ENCODE measurements around the gene PRICKLE4.

The PRICKLE4 gene

DNA sequence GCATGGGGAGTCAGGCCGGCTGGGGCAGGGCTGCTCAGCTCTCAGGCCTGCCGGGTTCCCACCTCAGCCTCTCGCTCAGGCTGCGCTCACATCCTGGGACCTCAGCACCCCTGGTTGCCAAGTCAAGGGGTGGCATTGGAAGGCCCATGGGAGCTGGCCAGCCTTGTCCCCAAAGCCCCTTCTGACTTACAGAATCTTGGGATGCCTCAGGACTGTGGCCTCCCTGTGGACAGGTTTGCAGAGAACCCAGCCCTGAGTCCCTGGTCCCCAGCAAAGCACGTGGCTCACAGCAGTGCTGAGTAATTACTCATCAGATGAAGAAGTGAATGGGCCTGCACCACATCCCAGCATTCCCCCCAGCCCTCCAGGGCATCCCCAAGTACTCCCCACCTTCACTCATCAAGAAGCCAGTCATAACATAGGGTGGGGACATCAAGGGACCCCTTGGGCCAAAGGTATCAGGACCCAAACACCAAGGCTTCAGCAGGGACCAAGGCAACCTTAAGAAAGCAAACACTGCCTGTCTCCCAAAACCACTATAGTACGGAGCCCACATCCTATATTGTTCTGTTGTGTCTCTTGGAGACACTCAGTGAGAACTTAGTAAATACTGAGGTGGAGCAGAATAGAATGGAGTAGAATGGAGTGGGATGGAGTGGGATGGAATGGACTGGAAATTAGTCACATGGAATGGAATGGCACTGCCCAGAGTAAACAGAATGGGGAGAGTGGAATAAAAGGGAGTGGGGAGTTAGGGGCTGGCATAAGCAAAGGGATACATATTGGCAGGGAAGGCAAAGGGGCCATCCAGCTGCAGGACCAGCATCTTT is 37.0 kb upstream of the PRICKLE4 start:
- TF ChIP-seq, protein P1, sequence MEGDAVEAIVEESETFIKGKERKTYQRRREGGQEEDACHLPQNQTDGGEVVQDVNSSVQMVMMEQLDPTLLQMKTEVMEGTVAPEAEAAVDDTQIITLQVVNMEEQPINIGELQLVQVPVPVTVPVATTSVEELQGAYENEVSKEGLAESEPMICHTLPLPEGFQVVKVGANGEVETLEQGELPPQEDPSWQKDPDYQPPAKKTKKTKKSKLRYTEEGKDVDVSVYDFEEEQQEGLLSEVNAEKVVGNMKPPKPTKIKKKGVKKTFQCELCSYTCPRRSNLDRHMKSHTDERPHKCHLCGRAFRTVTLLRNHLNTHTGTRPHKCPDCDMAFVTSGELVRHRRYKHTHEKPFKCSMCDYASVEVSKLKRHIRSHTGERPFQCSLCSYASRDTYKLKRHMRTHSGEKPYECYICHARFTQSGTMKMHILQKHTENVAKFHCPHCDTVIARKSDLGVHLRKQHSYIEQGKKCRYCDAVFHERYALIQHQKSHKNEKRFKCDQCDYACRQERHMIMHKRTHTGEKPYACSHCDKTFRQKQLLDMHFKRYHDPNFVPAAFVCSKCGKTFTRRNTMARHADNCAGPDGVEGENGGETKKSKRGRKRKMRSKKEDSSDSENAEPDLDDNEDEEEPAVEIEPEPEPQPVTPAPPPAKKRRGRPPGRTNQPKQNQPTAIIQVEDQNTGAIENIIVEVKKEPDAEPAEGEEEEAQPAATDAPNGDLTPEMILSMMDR (IDR thresholded peaks at IDR 0.05): no peak
- H3K4me3 ChIP-seq (ENCODE audit: low read depth in 1 of 2, low read length in 1 of 2): no peak overlapping the region
- H3K27ac ChIP-seq: no peak overlapping the region
- no peaks in the 10 kb centered on the region for H3K27me3 ChIP-seq
- no peaks in the 10 kb centered on the region for H3K4me1 ChIP-seq (ENCODE audit: control insufficient read depth in 1 of 2, insufficient read depth in 1 of 2, low read depth in 1 of 2, low read length in 1 of 2)
- no peaks in the 10 kb centered on the region for H3K36me3 ChIP-seq
- H3K9me3 ChIP-seq: no peaks in the 10 kb centered on the region

DNA sequence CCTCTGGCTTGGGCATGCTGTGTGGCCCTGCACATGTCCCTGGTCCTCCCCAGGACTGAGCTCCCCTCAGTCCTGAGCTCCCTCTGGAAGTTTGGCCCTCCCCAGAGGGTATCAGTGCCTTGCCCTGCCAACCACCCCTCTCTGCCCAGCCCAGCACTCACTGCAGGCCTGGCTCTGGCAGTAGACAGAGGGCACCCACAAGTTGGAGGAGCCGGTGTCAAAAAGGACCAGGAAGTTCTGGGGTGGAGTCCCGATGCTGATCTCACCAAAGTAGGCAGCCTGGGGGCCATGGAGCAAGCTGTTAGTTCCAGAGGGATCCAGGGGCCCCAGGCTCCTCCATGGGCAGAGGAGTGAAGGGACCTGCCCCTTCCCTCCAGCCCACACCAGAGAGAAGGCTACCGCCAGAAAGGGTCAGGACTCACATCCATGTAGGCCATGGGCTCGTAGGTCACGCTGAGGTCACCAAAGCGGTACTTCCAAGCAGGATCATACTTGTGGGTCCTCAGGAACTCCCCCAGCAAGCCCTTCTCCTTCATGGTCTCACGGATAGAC is 36.3 kb upstream of the PRICKLE4 start:
- Histone ChIP-seq H3K4me1 (ENCODE audit: control insufficient read depth in 1 of 2, insufficient read depth in 1 of 2, low read depth in 1 of 2, low read length in 1 of 2) (no peaks in the 10 kb centered on the region), H3K27ac (no peak overlapping the region), H3K36me3 (no peaks in the 10 kb centered on the region), H3K4me3 (ENCODE audit: low read depth in 1 of 2, low read length in 1 of 2) (no peak overlapping the region), H3K9me3 (no peaks in the 10 kb centered on the region), H3K27me3 (no peaks in the 10 kb centered on the region)
- TF ChIP-seq, protein P1 (IDR thresholded peaks at IDR 0.05): no peak

GRCh38 chr6:41746107-41746506 is 34.5 kb upstream of the PRICKLE4 start:
- TF ChIP-seq, protein P1 (IDR thresholded peaks at IDR 0.05): no peak
- Histone ChIP-seq H3K36me3 (no peaks in the 10 kb centered on the region), H3K4me3 (ENCODE audit: low read depth in 1 of 2, low read length in 1 of 2) (no peak overlapping the region), H3K4me1 (ENCODE audit: control insufficient read depth in 1 of 2, insufficient read depth in 1 of 2, low read depth in 1 of 2, low read length in 1 of 2) (no peaks in the 10 kb centered on the region), H3K27me3 (no peaks in the 10 kb centered on the region), H3K27ac (no peak overlapping the region), H3K9me3 (no peaks in the 10 kb centered on the region)

- H3K27ac ChIP-seq: no peak within 1 kb of the TSS
- no peaks in the 10 kb centered on the region for H3K9me3 ChIP-seq
- H3K4me1 ChIP-seq (ENCODE audit: control insufficient read depth in 1 of 2, insufficient read depth in 1 of 2, low read depth in 1 of 2, low read length in 1 of 2): no peaks in the 10 kb centered on the region
- no peaks in the 10 kb centered on the region for H3K27me3 ChIP-seq
- no peak within 1 kb of the TSS for H3K4me3 ChIP-seq (ENCODE audit: low read depth in 1 of 2, low read length in 1 of 2)
- no peaks in the 10 kb centered on the region for H3K36me3 ChIP-seq
- TF ChIP-seq, protein P1 (IDR thresholded peaks at IDR 0.05): no peak
Measured at GRCh38 chr6:41747256-41748101, 33.1 kb upstream of the PRICKLE4 start, which contains the start of gene PGC. TSS of gene PGC (minus strand) at chr6:41747397. CDS start at chr6:41747334, 63 bp downstream.

DNA sequence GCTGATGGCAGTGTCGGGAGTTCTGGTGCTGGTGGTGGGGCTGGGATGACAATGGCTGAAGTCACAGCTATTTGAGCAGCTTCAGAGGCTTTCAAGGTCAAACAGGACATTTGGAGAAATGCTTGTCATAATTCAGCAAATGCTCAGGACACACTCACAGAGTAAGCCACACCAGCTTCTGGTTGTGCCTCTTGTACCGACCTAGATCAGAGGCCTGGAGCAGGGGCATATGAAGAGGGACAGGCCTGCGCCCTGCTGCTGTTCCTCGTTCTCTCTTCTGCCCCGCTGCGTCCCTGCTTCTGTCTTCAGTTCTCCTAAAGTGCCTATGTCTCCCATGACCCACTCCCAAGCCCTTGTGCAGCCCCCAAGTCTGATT is 32.5 kb upstream of the PRICKLE4 start:
- H3K9me3 ChIP-seq: no peaks in the 10 kb centered on the region
- no peaks in the 10 kb centered on the region for H3K27me3 ChIP-seq
- TF ChIP-seq, protein P1 (IDR thresholded peaks at IDR 0.05): no peak
- H3K36me3 ChIP-seq: no peaks in the 10 kb centered on the region
- no peak overlapping the region for H3K27ac ChIP-seq
- no peaks in the 10 kb centered on the region for H3K4me1 ChIP-seq (ENCODE audit: control insufficient read depth in 1 of 2, insufficient read depth in 1 of 2, low read depth in 1 of 2, low read length in 1 of 2)
- no peak overlapping the region for H3K4me3 ChIP-seq (ENCODE audit: low read depth in 1 of 2, low read length in 1 of 2)

All from neutrophil (primary cell).